ENCODE results near the gene GUSB.

The GUSB gene

DNA sequence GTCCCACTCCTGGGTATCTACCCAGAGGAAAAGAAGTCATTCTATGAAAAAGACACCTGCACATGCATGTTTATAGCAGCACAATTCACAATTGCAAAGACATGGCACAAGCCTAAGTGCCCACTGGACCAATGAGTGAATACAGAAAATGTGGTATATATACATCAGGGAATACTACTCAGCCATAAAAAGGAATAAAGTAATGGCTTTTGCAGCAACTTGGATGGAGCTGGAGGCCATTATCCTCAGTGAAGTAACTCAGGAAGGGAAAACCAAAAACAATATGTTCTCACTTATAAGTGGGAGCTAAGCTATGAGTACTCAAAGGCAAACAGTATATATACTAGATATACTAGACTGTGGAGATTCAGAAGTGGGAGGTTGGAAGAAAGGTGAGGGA, 55.4 kb downstream of the GUSB start:
- no peak for DNase-seq (ENCODE audit: low read depth, low spot score)
- ChIA-PET CTCF (no interaction called here), POLR2A (no interaction called here)
- TF ChIP-seq, protein P1, sequence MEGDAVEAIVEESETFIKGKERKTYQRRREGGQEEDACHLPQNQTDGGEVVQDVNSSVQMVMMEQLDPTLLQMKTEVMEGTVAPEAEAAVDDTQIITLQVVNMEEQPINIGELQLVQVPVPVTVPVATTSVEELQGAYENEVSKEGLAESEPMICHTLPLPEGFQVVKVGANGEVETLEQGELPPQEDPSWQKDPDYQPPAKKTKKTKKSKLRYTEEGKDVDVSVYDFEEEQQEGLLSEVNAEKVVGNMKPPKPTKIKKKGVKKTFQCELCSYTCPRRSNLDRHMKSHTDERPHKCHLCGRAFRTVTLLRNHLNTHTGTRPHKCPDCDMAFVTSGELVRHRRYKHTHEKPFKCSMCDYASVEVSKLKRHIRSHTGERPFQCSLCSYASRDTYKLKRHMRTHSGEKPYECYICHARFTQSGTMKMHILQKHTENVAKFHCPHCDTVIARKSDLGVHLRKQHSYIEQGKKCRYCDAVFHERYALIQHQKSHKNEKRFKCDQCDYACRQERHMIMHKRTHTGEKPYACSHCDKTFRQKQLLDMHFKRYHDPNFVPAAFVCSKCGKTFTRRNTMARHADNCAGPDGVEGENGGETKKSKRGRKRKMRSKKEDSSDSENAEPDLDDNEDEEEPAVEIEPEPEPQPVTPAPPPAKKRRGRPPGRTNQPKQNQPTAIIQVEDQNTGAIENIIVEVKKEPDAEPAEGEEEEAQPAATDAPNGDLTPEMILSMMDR (IDR thresholded peaks at IDR 0.05; ENCODE audit: insufficient read depth, low read length, missing control alignments), result no peak
- no peak overlapping the region for H3K4me3 ChIP-seq (ENCODE audit: low read depth, low read length)

DNA sequence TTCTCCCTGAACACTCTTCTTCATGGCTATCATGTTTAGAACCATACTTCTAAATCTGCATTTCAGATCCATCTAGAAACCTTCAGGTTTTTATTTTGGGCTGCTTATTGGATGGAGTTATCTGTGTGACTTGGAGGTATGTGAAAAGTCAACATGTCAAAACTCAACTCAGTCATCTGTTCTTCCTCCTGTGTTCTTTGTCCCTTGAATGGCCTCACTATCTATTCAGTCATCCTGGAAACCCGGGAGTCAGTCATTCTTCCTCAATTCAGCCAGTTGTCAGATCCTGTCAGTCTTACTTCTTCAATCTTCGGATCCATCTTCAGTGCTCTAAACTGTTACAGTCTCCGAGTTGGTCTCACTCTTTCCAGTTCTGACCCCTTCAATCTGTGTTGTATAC, 57.0 kb downstream of the GUSB start:
- POLR2A ChIA-PET, result no interaction called here
- TF ChIP-seq, protein P1 (IDR thresholded peaks at IDR 0.05; ENCODE audit: insufficient read depth, low read length, missing control alignments), result no peak
- H3K4me3 ChIP-seq (ENCODE audit: low read depth, low read length), result no peak overlapping the region
- CTCF ChIA-PET, result no interaction called here
- no peak for DNase-seq (ENCODE audit: low read depth, low spot score)

- POLR2A ChIA-PET, result no interaction called here
- TF ChIP-seq, protein P1 (IDR thresholded peaks at IDR 0.05; ENCODE audit: insufficient read depth, low read length, missing control alignments), result no peak
- CTCF ChIA-PET, result no interaction called here
- DNase-seq (ENCODE audit: low read depth, low spot score), result no peak
- no peak overlapping the region for H3K4me3 ChIP-seq (ENCODE audit: low read depth, low read length)
Measured at GRCh38 chr7:65924193-65924592, 57.8 kb downstream of the GUSB start.

DNA sequence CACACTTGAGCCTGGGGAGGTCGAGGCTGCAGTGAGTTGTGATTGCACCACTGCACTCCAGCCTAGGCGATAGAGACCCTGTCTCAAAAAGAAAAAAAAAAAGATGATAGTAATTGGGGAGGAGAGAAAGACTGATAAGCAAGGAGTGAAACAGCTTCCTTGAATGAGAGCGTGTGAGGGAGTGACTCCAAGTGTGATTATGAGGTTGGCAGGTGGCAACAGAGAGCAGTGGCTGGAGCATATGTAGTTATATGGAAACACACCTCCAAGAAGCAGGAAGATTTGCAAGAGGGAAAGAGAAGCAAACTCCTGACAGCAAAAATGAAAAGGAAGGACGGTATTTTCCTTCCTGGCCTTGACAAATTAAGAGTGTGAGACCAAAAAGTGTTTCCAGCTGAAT, 58.7 kb downstream of the GUSB start:
- ChIA-PET CTCF (no interaction called here), POLR2A (no interaction called here)
- no peak overlapping the region for H3K4me3 ChIP-seq (ENCODE audit: low read depth, low read length)
- TF ChIP-seq, protein P1 (IDR thresholded peaks at IDR 0.05; ENCODE audit: insufficient read depth, low read length, missing control alignments), result no peak
- no peak for DNase-seq (ENCODE audit: low read depth, low spot score)

GRCh38 chr7:65915921-65916657, 65.9 kb downstream of the GUSB start:
- no peak overlapping the region for H3K4me3 ChIP-seq (ENCODE audit: low read depth, low read length)
- no peak for DNase-seq (ENCODE audit: low read depth, low spot score)
- CTCF ChIA-PET, result no interaction called here
- TF ChIP-seq, protein P1 (IDR thresholded peaks at IDR 0.05; ENCODE audit: insufficient read depth, low read length, missing control alignments), result no peak
- POLR2A ChIA-PET, result no interaction called here

- TF ChIP-seq, protein P1 (IDR thresholded peaks at IDR 0.05; ENCODE audit: insufficient read depth, low read length, missing control alignments), result no peak
- DNase-seq (ENCODE audit: low read depth, low spot score), result no peak
- no peak overlapping the region for H3K4me3 ChIP-seq (ENCODE audit: low read depth, low read length)
- ChIA-PET CTCF (interaction anchor here (1.0 kb wide), 1 partner anchor 15 kb away, joined by 3 read pairs; no protein-coding TSS in a partner anchor), POLR2A (interaction anchor here (0.6 kb wide), 1 partner anchor 23 kb away, joined by 3 read pairs; no protein-coding TSS in a partner anchor)
Measured at GRCh38 chr7:65912237-65912636, 69.8 kb downstream of the GUSB start.

Measured in AG04449 (cell line).